Effector memory CD4-positive, alpha-beta T cell (primary cell): ENCODE measurements around the gene CUEDC1.

Experiments
- DNase-seq, 3 donors: peaks; one replicate each; pipeline ENCODE4 v3.0.0-alpha.2; 2020
- H3K27ac ChIP-seq: 2 replicates; pipeline ENCODE4 v1.7.0; 2013; ENCODE audit warnings: mild to moderate bottlenecking, low read length, moderate library complexity; ENCODE audit not compliant: insufficient read depth, poor library complexity, severe bottlenecking
- H3K27me3 ChIP-seq: replicated peaks from 2 replicates; pipeline ENCODE4 v1.7.0; 2013; ENCODE audit warnings: mild to moderate bottlenecking, low read length; ENCODE audit not compliant: insufficient read depth, control insufficient read depth, poor library complexity, severe bottlenecking
- H3K36me3 ChIP-seq: 2 replicates; pipeline ENCODE4 v1.7.0; 2013; ENCODE audit warnings: mild to moderate bottlenecking, low read length, moderate library complexity; ENCODE audit not compliant: control insufficient read depth, insufficient read depth
- H3K4me1 ChIP-seq: 2 replicates; pipeline ENCODE4 v1.7.0; 2013; ENCODE audit warnings: low read length, mild to moderate bottlenecking; ENCODE audit not compliant: control insufficient read depth, insufficient read depth, poor library complexity, severe bottlenecking
- H3K4me3 ChIP-seq: 2 replicates; pipeline ENCODE4 v1.7.0; 2013; ENCODE audit warnings: low read length, low read depth, mild to moderate bottlenecking; ENCODE audit not compliant: insufficient read depth, poor library complexity, severe bottlenecking
- H3K9me3 ChIP-seq: 2 replicates; pipeline ENCODE4 v1.7.0; 2013; ENCODE audit warnings: mild to moderate bottlenecking, low read length, moderate library complexity; ENCODE audit not compliant: control insufficient read depth

CUEDC1 gene

DNA sequence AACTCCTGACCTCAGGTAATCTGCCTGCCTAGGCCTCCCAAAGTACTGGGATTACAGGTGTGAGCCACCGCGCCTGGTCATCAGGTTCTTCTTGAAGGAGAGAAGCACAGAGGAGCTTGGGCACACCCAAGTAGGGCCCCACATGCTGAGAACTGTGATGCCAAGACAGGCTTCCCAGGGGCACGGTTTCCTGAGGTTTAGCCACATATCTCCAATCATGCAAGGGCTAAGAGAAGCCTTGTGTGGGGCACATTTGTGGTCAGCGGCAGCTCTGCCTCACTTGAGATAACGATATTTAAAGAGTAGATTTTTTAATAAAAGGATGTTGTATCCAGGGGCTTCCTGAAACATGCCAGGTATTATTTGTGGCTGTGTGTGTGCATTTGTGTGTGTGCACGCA is 46.9 kb downstream of the CUEDC1 start:
- no peak overlapping the region for H3K4me3 ChIP-seq
- DNase-seq, result no peak
- H3K4me1 ChIP-seq, result peaks cover under 1% of the 10 kb centered on the region
- H3K9me3 ChIP-seq, result no peaks in the 10 kb centered on the region
- no peaks in the 10 kb centered on the region for H3K36me3 ChIP-seq
- no peak overlapping the region for H3K27ac ChIP-seq
- no peaks in the 10 kb centered on the region for H3K27me3 ChIP-seq

DNA sequence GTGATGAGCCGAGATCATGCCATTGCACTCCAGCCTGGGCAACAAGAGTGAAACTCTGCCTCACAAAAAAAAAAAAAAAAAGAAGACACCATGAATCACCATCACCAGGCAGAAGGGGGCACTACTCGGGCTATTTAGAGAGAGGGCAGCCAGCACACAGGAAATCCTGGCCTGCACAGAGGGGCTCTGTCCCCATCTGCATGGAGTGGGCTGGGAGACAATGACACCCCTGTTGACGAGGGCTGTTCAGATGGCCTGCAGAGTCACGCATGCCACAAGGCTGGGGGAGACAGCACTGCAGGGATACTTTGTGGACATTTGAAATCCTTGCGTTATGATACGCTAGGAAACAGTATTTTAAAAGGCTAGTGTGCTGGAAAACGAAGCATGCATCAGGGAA is 48.3 kb downstream of the CUEDC1 start:
- H3K27me3 ChIP-seq, result no peaks in the 10 kb centered on the region
- H3K9me3 ChIP-seq, result no peaks in the 10 kb centered on the region
- peaks cover 4% of the 10 kb centered on the region for H3K4me1 ChIP-seq
- DNase-seq, result no peak
- no peak overlapping the region for H3K27ac ChIP-seq
- H3K4me3 ChIP-seq, result no peak overlapping the region
- H3K36me3 ChIP-seq, result no peaks in the 10 kb centered on the region

DNA sequence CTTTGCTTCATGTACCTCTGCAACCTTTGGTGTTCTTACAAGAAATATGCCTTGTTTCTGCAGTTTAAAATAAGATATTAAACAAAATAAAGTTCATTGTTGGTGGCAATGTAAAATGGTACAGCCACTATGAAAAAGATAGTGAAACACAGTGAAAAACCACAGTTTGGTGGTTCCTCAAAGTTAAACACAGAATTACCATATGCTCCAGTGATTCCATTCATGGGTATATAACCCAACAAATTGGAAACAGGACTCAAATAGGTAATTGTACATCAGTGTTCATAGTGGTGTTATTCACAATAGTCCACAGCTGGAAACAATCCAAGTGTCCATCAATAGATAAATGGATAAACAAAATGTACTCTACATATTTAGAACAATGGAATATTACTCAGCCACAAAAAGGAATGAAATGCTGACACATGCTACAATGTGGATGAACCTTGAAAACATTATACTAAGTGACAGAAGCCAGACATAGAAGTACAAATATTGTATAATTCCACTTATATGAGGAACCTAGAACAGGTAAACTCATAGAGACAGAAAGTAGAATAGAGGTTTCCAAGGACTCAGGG is 49.2 kb downstream of the CUEDC1 start:
- no peak overlapping the region for H3K27ac ChIP-seq
- no peak overlapping the region for H3K4me3 ChIP-seq
- H3K36me3 ChIP-seq, result no peaks in the 10 kb centered on the region
- no peaks in the 10 kb centered on the region for H3K27me3 ChIP-seq
- no peaks in the 10 kb centered on the region for H3K9me3 ChIP-seq
- peaks cover 4% of the 10 kb centered on the region for H3K4me1 ChIP-seq
- DNase-seq, result no peak

DNA sequence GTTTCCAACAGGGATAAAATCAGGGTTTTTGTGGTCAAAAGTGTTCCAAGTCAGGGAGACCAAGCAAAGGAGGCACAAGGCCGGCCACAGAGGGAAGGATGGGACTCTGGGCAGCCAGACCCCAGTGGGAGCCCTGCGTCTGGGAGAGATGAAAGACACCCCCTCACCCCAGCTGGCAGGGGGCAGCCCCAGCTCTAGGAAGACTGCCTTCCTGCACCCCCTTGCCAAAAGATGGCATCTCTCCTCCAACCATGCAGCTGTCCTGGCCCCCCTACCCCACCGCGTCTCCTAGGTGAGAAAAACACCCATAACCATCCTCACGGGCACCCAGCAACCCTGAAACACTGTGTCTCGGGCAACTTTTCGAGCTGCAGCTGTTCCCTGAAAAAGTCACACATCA is 51.3 kb downstream of the CUEDC1 start:
- Histone ChIP-seq H3K27ac (no peak overlapping the region), H3K4me3 (no peak overlapping the region), H3K27me3 (no peaks in the 10 kb centered on the region), H3K36me3 (no peaks in the 10 kb centered on the region), H3K4me1 (peaks cover 4% of the 10 kb centered on the region), H3K9me3 (no peaks in the 10 kb centered on the region)
- no peak for DNase-seq

DNA sequence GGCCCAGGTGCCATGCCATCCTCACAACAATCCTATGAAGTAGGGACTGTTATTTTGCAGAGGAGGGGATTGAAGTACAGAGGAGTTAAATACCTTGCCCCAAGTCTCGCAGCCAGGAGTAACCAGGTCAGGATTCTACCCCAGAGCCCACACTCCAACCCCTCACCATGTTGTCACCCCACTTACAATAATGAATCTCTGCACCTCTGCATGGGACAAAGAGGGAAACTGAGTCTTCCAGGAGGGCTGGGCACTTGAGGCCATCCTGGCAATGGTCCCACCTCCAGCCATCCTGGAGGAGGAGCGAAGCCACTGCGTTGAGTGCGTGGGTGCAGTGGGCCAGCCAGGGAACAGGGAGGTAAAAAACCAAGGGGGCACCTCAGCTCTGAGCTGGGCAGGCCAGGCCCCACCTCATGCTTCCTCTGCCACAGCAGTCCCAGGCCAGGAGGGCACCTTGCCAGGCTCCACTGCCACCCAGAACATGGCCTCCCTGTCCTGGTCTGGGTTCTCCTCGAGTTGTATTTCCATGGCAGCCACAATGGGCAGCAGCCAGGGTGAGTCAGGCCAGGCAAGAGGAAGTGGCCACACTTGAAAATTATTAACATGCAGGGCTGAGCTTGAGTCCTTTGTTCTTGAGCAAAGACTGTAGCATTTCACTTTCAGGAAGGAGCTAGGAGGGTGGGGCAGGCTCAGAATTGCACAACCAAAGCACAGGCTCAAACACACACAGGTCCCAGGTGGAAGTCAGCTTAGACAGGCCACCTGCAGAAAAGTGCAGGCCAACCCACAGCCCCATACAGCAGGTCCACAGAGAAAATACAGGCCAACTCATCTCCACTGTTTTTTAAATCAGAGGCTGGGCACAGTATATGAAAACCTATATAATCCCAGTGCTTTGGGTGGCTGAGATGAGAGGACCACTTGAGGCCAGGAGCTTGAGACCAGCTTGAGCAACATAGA is 52.1 kb downstream of the CUEDC1 start:
- Histone ChIP-seq H3K36me3 (no peaks in the 10 kb centered on the region), H3K27me3 (no peaks in the 10 kb centered on the region), H3K4me3 (no peak overlapping the region), H3K27ac (no peak overlapping the region), H3K4me1 (peaks cover 4% of the 10 kb centered on the region), H3K9me3 (no peaks in the 10 kb centered on the region)
- no peak for DNase-seq

DNA sequence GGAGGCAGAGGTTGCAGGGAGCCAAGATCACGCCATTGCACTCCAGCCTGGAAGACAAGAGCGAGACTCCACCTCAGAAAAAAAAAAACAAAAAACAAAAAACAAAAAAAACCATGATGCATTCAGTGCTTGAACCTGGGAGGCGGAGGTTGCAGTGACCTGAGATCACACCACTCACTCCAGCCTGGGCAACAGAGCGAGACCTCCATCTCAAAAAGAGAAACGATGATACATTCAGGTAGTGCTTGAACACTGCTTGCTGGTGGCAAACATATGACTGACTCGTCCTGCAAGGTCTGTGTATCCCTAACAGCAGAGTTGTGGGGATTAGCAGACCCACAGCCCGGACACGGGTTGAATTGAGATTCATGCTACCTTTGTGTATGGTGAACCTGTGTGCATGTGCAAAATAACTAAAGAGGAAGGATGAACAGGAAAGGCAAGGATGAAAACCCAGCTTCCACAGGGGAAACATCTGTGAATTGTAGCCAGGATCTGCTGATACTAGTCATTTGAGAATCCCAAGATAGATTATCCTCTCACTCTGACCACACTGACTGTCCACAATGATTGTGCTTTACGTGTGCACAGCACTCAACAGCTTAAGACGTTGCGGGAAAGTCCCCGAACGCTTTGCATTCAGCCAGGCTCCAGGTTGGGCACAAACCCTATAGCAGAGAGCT is 53.0 kb downstream of the CUEDC1 start:
- Histone ChIP-seq H3K27me3 (no peaks in the 10 kb centered on the region), H3K4me1 (peaks cover 4% of the 10 kb centered on the region), H3K36me3 (no peaks in the 10 kb centered on the region), H3K9me3 (no peaks in the 10 kb centered on the region), H3K4me3 (no peak overlapping the region), H3K27ac (no peak overlapping the region)
- no peak for DNase-seq

DNA sequence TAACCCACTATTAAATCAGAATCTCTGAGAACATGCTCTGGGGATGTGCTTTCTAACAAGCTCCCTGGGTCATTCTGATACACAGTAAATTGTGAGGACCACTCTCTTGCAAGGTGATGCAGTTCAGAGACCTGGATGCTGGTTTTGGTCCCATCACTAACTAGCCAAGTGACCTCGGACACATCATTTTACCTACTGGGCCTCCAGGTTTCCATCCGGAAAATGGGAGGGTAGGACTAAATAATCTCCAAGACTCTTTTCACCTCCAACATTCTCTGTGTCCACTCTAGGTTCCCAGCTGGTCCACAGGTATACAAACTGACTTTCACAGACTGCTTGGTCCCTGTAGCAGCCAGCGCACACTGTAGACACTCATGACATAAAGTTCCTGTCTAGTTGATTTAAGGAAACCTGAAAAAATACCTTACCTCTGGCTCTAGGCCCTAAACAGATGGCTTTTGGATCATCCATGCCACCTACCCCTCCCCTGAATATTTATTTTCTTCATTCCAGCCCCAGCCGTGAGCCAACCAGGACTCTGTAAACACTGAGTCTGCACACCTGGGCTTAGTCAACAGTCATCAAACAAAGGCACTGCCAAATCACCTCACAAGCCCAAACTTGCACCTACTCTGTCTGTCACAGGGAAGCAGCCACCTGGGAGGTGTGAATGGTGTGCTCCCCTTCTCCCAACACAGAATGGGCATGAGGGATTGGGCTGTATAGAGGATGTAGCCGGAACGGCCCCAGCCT is 54.0 kb downstream of the CUEDC1 start:
- Histone ChIP-seq H3K9me3 (no peaks in the 10 kb centered on the region), H3K27me3 (no peaks in the 10 kb centered on the region), H3K4me1 (peaks cover 4% of the 10 kb centered on the region), H3K4me3 (no peak overlapping the region), H3K27ac (no peak overlapping the region), H3K36me3 (no peaks in the 10 kb centered on the region)
- no peak for DNase-seq

DNA sequence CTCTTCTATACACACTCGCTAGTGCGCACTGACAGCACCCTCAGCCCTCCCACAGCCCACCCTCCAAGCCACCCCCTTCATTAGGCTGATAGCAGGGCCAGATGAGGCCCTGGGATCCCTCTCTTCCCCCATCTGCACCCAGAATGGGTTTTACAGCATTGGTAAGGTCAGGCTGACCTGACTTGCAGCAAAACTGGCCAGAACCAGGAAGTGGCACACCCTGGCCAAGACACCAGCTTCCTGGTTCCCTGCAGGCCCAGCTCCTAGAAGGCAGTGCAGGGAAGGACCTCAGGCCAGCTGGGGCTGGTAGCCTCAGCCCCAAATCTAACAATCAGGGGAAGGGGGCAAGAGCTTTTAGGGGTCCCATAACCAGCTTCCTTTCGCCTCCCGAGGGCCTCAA is 55.4 kb downstream of the CUEDC1 start:
- no peak overlapping the region for H3K27ac ChIP-seq
- no peak overlapping the region for H3K4me3 ChIP-seq
- H3K36me3 ChIP-seq, result no peaks in the 10 kb centered on the region
- no peak for DNase-seq
- H3K27me3 ChIP-seq, result no peaks in the 10 kb centered on the region
- no peaks in the 10 kb centered on the region for H3K9me3 ChIP-seq
- peaks cover 4% of the 10 kb centered on the region for H3K4me1 ChIP-seq

DNA sequence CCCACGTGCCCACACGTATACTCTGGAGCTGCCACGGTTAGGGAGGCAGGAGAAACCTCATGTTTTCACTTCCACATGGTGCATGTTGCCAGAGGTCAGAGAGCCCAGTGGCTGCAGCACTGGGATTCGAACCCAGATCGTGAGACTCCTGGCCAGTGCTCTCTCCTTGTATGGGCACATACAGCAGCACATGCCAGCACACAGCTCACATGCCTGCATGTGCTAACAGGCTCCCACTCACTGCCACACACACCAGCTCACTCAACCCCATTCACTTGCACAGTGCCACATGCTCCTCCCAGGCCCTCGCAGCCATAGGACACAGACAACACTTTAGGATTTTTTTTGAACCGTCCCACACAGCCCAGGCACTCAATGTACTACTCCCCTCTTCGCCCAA is 55.8 kb downstream of the CUEDC1 start:
- Histone ChIP-seq H3K27ac (no peak overlapping the region), H3K36me3 (no peaks in the 10 kb centered on the region), H3K9me3 (no peaks in the 10 kb centered on the region), H3K4me3 (no peak overlapping the region), H3K27me3 (no peaks in the 10 kb centered on the region), H3K4me1 (peaks cover 4% of the 10 kb centered on the region)
- DNase-seq, result no peak
